Mesodermal cell (in vitro differentiated cells): ENCODE results near the gene MATN1.

Experiments used
- H3K27ac ChIP-seq: 2 replicates; pipeline ENCODE4 v1.7.0; 2013; ENCODE audit warnings: mild to moderate bottlenecking, low read depth, low read length, moderate library complexity; ENCODE audit not compliant: severe bottlenecking
- H3K36me3 ChIP-seq: 2 replicates; pipeline ENCODE4 v1.7.1; 2013; ENCODE audit warnings: mild to moderate bottlenecking, low read length, moderate library complexity; ENCODE audit not compliant: control insufficient read depth, insufficient read depth
- H3K4me1 ChIP-seq: one replicate; pipeline ENCODE4 v1.7.1; 2013; ENCODE audit warnings: mild to moderate bottlenecking, low read length; ENCODE audit not compliant: insufficient read depth, control insufficient read depth, poor library complexity, severe bottlenecking
- H3K4me3 ChIP-seq: 2 replicates; pipeline ENCODE4 v1.7.0; 2013; ENCODE audit warnings: low read length, control low read depth, mild to moderate bottlenecking; ENCODE audit not compliant: insufficient read depth, poor library complexity, severe bottlenecking; ENCODE audit errors: extremely low read depth
- H3K9me3 ChIP-seq: 2 replicates; pipeline ENCODE4 v1.7.1; 2013; ENCODE audit warnings: mild to moderate bottlenecking, low read length, moderate library complexity; ENCODE audit not compliant: control insufficient read depth
- WGBS, 2 experiments: methylation state at CpG; one replicate each; pipeline ENCODE4 v1.1.5; 2013; ENCODE audit warnings: missing lambda C conversion rate in 2 of 2; ENCODE audit not compliant: insufficient coverage in 2 of 2; 5-methylcytosine and 5-hydroxymethylcytosine counted together

Gene MATN1

DNA sequence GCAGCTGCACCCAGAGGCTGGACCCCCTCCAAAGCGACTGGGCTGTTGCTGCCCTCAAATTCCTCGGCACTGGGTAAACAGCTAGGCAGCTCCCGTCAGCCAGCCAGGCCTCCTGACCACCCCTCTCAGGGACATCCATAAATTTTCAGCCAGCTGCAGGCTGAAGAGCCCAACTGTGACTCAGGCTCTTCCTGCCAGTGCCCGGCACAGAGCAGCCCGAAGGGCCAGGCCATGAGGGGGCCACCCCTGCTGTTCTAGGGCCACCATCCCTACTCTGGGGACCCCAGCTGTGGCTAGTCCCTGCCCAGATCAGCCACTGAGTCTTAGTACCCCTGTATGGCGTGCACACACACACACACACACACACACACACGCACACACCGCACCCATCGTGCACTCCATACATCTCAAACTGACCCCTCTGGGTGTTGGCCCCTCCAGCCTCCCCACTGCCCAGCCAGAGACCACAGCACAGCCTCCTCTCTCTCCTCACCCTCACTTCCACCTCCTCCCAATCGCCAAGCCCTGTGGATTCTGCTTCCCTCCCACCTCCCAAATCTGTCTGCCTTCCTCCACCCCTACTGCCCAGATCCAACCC lies 40.4 kb upstream of the MATN1 start:
- WGBS, 2 experiments: 80 to 85% methylated on average over 7 to 10 of the region's 10 CpGs
- Histone ChIP-seq H3K4me3 (no peak overlapping the region), H3K4me1 (peaks cover 32% of the 10 kb centered on the region), H3K36me3 (no peaks in the 10 kb centered on the region), H3K27ac (peak overlapping the region; percentile 80), H3K9me3 (no peaks in the 10 kb centered on the region)

DNA sequence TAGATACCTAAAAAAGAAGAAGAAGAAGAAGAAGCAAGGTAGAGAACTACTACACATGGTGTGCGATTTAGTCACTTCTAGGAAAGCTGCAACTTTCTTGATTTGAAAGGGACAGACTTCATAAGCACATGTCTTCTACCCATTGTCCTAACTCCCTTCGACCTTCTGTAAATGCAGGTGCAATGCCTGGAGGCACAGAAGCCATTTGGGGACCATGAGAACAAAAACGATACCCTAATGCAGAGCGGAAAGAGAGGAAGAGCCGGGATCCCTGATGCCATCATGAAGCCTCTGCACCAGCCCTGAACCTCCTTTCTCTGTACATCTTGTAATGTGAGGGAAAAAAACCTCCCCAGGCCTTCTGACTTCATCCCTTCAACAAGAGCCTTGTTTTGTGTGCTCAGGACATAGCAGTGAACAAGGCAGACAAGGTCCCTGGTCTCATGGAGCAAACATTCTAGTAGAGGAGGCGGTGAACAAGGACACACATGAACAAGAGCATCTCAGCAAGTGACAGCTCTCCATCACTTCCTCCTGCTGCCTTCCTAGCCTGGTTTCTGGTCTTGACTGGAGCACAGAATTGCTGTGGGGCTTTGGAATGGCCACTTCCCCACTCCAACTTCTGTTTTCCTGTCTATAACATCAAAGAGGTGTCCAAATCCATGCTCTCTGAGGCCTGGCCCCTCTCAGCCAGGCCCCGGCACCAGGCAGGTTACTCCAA lies 39.7 kb upstream of the MATN1 start:
- H3K4me1 ChIP-seq: peaks cover 32% of the 10 kb centered on the region
- no peak overlapping the region for H3K4me3 ChIP-seq
- 85 to 93% methylated on average over 2 to 6 of the region's 7 CpGs for WGBS, 2 experiments
- H3K9me3 ChIP-seq: no peaks in the 10 kb centered on the region
- H3K36me3 ChIP-seq: no peaks in the 10 kb centered on the region
- H3K27ac ChIP-seq: peak overlapping the region; percentile 80

- 82 to 90% methylated on average over 5 to 6 of the region's 6 CpGs for WGBS, 2 experiments
- Histone ChIP-seq H3K36me3 (no peaks in the 10 kb centered on the region), H3K4me3 (no peak overlapping the region), H3K9me3 (no peaks in the 10 kb centered on the region), H3K4me1 (peaks cover 38% of the 10 kb centered on the region), H3K27ac (peak overlapping the region; percentile 72)
Measured at GRCh38 chr1:30762152-30762929, 39.0 kb upstream of the MATN1 start.

- Histone ChIP-seq H3K27ac (peak overlapping the region; percentile 72), H3K9me3 (no peaks in the 10 kb centered on the region), H3K36me3 (no peaks in the 10 kb centered on the region), H3K4me1 (peaks cover 46% of the 10 kb centered on the region), H3K4me3 (no peak overlapping the region)
- 58 to 63% methylated on average over 6 to 9 of the region's 11 CpGs for WGBS, 2 experiments
Measured at GRCh38 chr1:30761381-30762151, 38.2 kb upstream of the MATN1 start.

DNA sequence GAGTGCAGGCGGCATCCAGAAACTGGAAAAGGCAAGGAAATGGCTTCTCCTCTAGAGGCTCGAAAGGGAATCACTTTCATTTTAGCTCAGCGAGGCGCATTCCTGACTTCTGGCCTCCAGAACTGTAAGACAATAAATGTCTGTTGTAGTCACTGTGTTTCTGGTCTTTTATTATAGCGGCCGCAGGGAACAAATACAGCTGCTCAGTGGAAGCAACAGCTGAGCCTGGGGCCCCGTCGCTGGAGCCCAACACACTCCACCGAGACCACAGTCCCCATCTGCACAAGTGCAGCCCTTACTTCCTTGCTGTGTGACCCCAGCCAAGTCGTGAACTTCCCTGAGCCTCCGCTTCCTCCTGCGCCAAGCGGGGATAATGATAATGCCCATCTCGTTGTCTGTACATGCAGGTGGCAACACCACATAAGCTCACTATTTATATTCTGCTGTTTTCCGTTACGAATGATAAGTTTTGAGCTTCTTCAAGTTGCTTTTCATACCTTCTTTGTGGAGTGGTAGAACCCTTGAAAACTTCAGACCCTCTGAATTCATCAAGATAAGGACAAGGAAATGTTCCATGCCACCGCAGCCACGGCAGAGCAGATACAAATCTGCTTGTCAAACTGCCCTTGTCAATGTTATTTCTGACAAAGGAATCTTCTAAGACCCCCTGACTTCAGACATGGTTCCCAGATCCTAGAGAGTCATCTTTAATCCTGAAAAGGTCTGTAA lies 37.4 kb upstream of the MATN1 start:
- H3K4me3 ChIP-seq: no peak overlapping the region
- peak overlapping the region; percentile 66 for H3K27ac ChIP-seq
- H3K36me3 ChIP-seq: no peaks in the 10 kb centered on the region
- H3K4me1 ChIP-seq: peaks cover 53% of the 10 kb centered on the region
- 92 to 99% methylated on average over 16 of the region's 18 CpGs for WGBS, 2 experiments
- no peaks in the 10 kb centered on the region for H3K9me3 ChIP-seq

GRCh38 chr1:30759718-30760281 lies 36.4 kb upstream of the MATN1 start:
- Histone ChIP-seq H3K4me3 (no peak overlapping the region), H3K4me1 (peaks cover 53% of the 10 kb centered on the region), H3K36me3 (no peaks in the 10 kb centered on the region), H3K9me3 (no peaks in the 10 kb centered on the region), H3K27ac (no peak overlapping the region)
- WGBS, 2 experiments: 85% methylated on average over 10 to 13 of the region's 13 CpGs

DNA sequence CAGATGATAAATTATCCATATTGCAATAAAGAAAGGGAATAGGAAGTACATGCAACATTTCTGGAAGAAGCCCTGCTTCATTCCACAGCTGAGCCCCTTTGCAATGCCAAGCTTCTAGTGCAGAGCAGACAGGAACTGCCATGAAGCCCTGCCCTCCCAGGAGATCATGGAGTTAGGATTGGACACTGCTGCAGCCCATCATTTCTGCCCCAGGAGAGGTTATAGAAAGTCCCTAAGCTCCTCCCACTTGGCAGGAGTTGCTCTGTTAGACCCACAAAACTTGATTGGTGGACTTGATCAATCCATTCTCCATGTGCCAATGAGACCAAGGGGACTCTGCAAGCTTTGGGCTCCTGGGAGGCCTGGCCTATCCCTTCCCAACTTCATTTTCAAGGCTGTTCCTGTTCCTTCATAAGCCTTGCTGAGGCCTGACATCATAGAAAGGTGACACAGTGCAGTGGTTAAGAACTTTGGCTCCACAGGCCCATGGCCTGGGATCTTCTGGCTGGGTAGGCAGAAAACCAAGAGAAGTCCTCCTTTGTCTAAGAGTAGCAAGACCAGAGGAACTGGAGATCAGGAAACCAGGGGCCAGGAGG lies 35.5 kb upstream of the MATN1 start:
- no peaks in the 10 kb centered on the region for H3K36me3 ChIP-seq
- H3K27ac ChIP-seq: no peak overlapping the region
- no peak overlapping the region for H3K4me3 ChIP-seq
- no peaks in the 10 kb centered on the region for H3K9me3 ChIP-seq
- H3K4me1 ChIP-seq: peaks cover 50% of the 10 kb centered on the region

DNA sequence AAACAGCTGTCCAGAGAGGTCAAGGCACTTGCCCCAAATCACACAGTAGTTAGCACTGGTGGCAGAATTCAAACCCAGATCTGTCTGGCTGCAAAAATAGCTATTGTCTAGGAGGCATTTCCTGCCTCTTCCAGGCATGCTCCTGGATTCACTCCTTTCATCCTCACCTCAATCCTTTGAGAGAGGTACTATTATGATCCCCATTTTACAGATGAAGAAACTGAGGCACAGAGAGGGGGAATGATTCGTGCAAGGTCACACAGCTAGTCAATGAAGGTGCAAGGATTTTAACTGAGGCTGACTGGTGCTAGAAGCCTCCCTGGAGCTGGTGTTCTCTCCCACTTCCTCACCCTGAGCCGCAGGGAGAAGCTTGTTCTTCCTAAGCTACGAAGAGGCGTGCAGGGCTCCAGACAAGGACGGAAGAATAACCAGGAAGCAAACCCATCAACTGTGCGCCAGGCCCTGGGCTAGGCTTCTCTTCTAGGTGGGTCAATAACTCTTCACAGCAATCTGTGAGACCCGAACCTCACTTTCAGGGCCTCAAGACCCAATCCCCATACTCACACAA lies 34.8 kb upstream of the MATN1 start:
- no peak overlapping the region for H3K4me3 ChIP-seq
- H3K9me3 ChIP-seq: no peaks in the 10 kb centered on the region
- H3K36me3 ChIP-seq: no peaks in the 10 kb centered on the region
- H3K4me1 ChIP-seq: peaks cover 43% of the 10 kb centered on the region
- WGBS, 2 experiments: 97 to 98% methylated on average over 7 of the region's 7 CpGs
- no peak overlapping the region for H3K27ac ChIP-seq

- Histone ChIP-seq H3K9me3 (no peaks in the 10 kb centered on the region), H3K4me3 (no peak within 1 kb of the TSS), H3K36me3 (no peaks in the 10 kb centered on the region), H3K4me1 (peaks cover 36% of the 10 kb centered on the region), H3K27ac (peak within 1 kb of the TSS; percentile 74)
- 89 to 94% methylated on average over 18 to 21 of the region's 21 CpGs for WGBS, 2 experiments
Measured at GRCh38 chr1:30757352-30758120, 34.2 kb upstream of the MATN1 start, which contains the start of gene LAPTM5. Gene LAPTM5 (minus strand): TSS chr1:30757774. CDS start chr1:30757745, 29 bp downstream.
